H9 (cell line): ENCODE data around the gene PADI6. TPM values are rescaled to one million over a fixed set of nuclear protein-coding genes. Genes with fewer than 3 reads are reported as not detected.

ENCODE experiments used
- DNase-seq: peaks from one replicate; pipeline ENCODE4 v3.0.0-alpha.2; 2017
- H2AFZ ChIP-seq: one replicate; pipeline ENCODE4 v1.6.1; 2013; ENCODE audit warnings: mild to moderate bottlenecking, low read length, control low read depth, moderate library complexity
- H2AK5ac ChIP-seq: 2 replicates; pipeline ENCODE4 v1.6.1; 2013; ENCODE audit warnings: low read length, control low read depth, mixed read lengths; ENCODE audit not compliant: insufficient read length
- H2BK120ac ChIP-seq: one replicate; pipeline ENCODE4 v1.6.1; 2013; ENCODE audit warnings: low read depth, mild to moderate bottlenecking, low read length, control low read depth, inconsistent platforms; ENCODE audit not compliant: poor library complexity, severe bottlenecking
- H2BK12ac ChIP-seq: 2 replicates; pipeline ENCODE4 v1.6.1; 2013; ENCODE audit warnings: low read length, control low read depth, mixed read lengths, low read depth; ENCODE audit not compliant: insufficient read length
- H2BK15ac ChIP-seq: 2 replicates; pipeline ENCODE4 v1.6.1; 2013; ENCODE audit warnings: low read depth, low read length, control low read depth
- H2BK20ac ChIP-seq: one replicate; pipeline ENCODE4 v1.6.1; 2013; ENCODE audit warnings: low read depth, mild to moderate bottlenecking, low read length, control low read depth, inconsistent platforms; ENCODE audit not compliant: poor library complexity, severe bottlenecking
- H2BK5ac ChIP-seq: 2 replicates; pipeline ENCODE4 v1.6.1; 2013; ENCODE audit warnings: low read length, control low read depth, mixed read lengths; ENCODE audit not compliant: insufficient read length
- H3K14ac ChIP-seq: 2 replicates; pipeline ENCODE4 v1.6.1; 2013; ENCODE audit warnings: low read length, control low read depth; ENCODE audit not compliant: insufficient read depth
- H3K18ac ChIP-seq: 2 replicates; pipeline ENCODE4 v1.6.1; 2013; ENCODE audit warnings: low read depth, mild to moderate bottlenecking, mixed read lengths, low read length, control low read depth; ENCODE audit not compliant: insufficient read length
- H3K23ac ChIP-seq: 2 replicates; pipeline ENCODE4 v1.6.1; 2013; ENCODE audit warnings: low read length, control low read depth, mixed read lengths, low read depth; ENCODE audit not compliant: insufficient read length
- H3K23me2 ChIP-seq: 2 replicates; pipeline ENCODE4 v1.6.1; 2013; ENCODE audit warnings: low read depth, mild to moderate bottlenecking, mixed read lengths, low read length, control low read depth; ENCODE audit not compliant: insufficient read length, poor library complexity, severe bottlenecking
- H3K27ac ChIP-seq: 2 replicates; pipeline ENCODE4 v1.5.1; 2013; ENCODE audit warnings: low read length, control low read depth, mixed read lengths, low read depth; ENCODE audit not compliant: insufficient read length
- H3K27me3 ChIP-seq: 2 replicates; pipeline ENCODE4 v1.6.1; 2013; ENCODE audit warnings: low read length, control low read depth, inconsistent platforms; ENCODE audit not compliant: insufficient read depth
- H3K4ac ChIP-seq: 2 replicates; pipeline ENCODE4 v1.6.1; 2013; ENCODE audit warnings: low read depth, mild to moderate bottlenecking, control low read depth, inconsistent platforms, low read length, moderate library complexity
- H3K4me1 ChIP-seq: 2 replicates; pipeline ENCODE4 v1.6.1; 2013; ENCODE audit warnings: low read length, control low read depth, inconsistent platforms; ENCODE audit not compliant: insufficient read depth
- H3K4me2 ChIP-seq: 2 replicates; pipeline ENCODE4 v1.6.1; 2013; ENCODE audit warnings: low read length, control low read depth, mixed read lengths; ENCODE audit not compliant: insufficient read length, insufficient read depth
- H3K56ac ChIP-seq: 2 replicates; pipeline ENCODE4 v1.6.1; 2013; ENCODE audit warnings: low read depth, mild to moderate bottlenecking, mixed read lengths, low read length, control low read depth; ENCODE audit not compliant: insufficient read length
- H3K79me1 ChIP-seq: 2 replicates; pipeline ENCODE4 v1.6.1; 2013; ENCODE audit warnings: low read depth, mild to moderate bottlenecking, moderate library complexity, low read length, control low read depth, inconsistent platforms; ENCODE audit not compliant: insufficient read depth, poor library complexity, severe bottlenecking
- H3K79me2 ChIP-seq: 2 replicates; pipeline ENCODE4 v1.6.1; 2013; ENCODE audit warnings: low read length, control low read depth, inconsistent platforms; ENCODE audit not compliant: insufficient read depth
- H3K9ac ChIP-seq: 2 replicates; pipeline ENCODE4 v1.6.1; 2013; ENCODE audit warnings: low read length, control low read depth, mixed read lengths; ENCODE audit not compliant: insufficient read length; ENCODE audit errors: extremely low read depth
- H3K9me3 ChIP-seq: one replicate; pipeline ENCODE4 v1.6.1; 2013; ENCODE audit warnings: low read depth, low read length, inconsistent platforms; ENCODE audit not compliant: control insufficient read depth
- H3T11ph ChIP-seq: one replicate; pipeline ENCODE4 v1.6.1; 2013; ENCODE audit warnings: mild to moderate bottlenecking, low read length, control low read depth, inconsistent platforms
- H4K20me1 ChIP-seq: one replicate; pipeline ENCODE4 v1.6.1; 2013; ENCODE audit not compliant: control insufficient read depth, insufficient read length, insufficient read depth
- H4K5ac ChIP-seq: 2 replicates; pipeline ENCODE4 v1.6.1; 2013; ENCODE audit warnings: low read depth, mild to moderate bottlenecking, mixed read lengths, low read length, control low read depth; ENCODE audit not compliant: insufficient read length
- H4K8ac ChIP-seq: replicated peaks from 2 replicates; pipeline ENCODE4 v1.6.1; 2013; ENCODE audit warnings: low read length, control low read depth, mixed read lengths, low read depth; ENCODE audit not compliant: insufficient read length
- H4K91ac ChIP-seq: 2 replicates; pipeline ENCODE4 v1.6.1; 2013; ENCODE audit warnings: low read depth, mild to moderate bottlenecking, moderate library complexity, mixed read lengths, low read length, control low read depth; ENCODE audit not compliant: insufficient read length
- H3K27ac Mint-ChIP-seq, 3 experiments: 2 replicates in 2 of 3; 3 replicates in 1 of 3; pipeline ENCODE4 v1.8.0; 2020 to 2021; ENCODE audit warnings: mixed read lengths in 3 of 3, mild to moderate bottlenecking in 1 of 3, moderate library complexity in 1 of 3
- H3K27me3 Mint-ChIP-seq: 2 replicates; pipeline ENCODE4 v1.8.0; 2021; ENCODE audit warnings: low read depth, mild to moderate bottlenecking, moderate library complexity, mixed read lengths
- H3K36me3 Mint-ChIP-seq, 3 experiments: 2 replicates in 2 of 3; 3 replicates in 1 of 3; pipeline ENCODE4 v1.8.0; 2020 to 2021; ENCODE audit warnings: low read depth in 3 of 3, mixed read lengths in 3 of 3; ENCODE audit not compliant: insufficient read depth in 1 of 3
- H3K4me1 Mint-ChIP-seq, 2 experiments: 2 replicates each; pipeline ENCODE4 v1.8.0; 2020; ENCODE audit warnings: mixed read lengths in 2 of 2
- H3K4me3 Mint-ChIP-seq, 2 experiments: 2 replicates in 1 of 2; 3 replicates in 1 of 2; pipeline ENCODE4 v1.8.0; 2020 to 2021; ENCODE audit warnings: mild to moderate bottlenecking in 2 of 2, mixed read lengths in 2 of 2, moderate library complexity in 1 of 2
- H3K9me3 Mint-ChIP-seq, 2 experiments: 2 replicates in 1 of 2; 3 replicates in 1 of 2; pipeline ENCODE4 v1.8.0; 2020; ENCODE audit warnings: mild to moderate bottlenecking in 2 of 2, mixed read lengths in 2 of 2, moderate library complexity in 1 of 2
- CTCF ChIP-seq: fragments of 200-600 bp; sonication (generic); conservative IDR thresholded peaks from 3 replicates; pipeline ENCODE4 v1.8.0; 2021; ENCODE audit warnings: antibody characterized with exemption, mild to moderate bottlenecking
- WGBS: extraction: QIAGEN DNeasy Blood & Tissue Kit; methylation state at CpG from one replicate; pipeline ENCODE4 v1.1.7; 2013; ENCODE audit warnings: missing lambda C conversion rate, low lambda C conversion rate, mixed read lengths; ENCODE audit not compliant: insufficient read length; ENCODE audit errors: extremely low coverage; 5-methylcytosine and 5-hydroxymethylcytosine counted together
- total RNA-seq: library from RNA; stranded (reverse); gene quantifications from 2 replicates; pipeline ENCODE4 v1.2.1, GENCODE V29; 2021

Gene PADI6
- total RNA-seq, 1 experiment from 2014 or later, result not detected

- H3K23ac ChIP-seq, result no peak overlapping the region
- no CpG with 5 or more reads among the region's 6 CpGs for WGBS
Measured at GRCh38 chr1:17355898-17356297, 16.1 kb upstream of the PADI6 start.

More at GRCh38 chr1:17355898-17356297, 16.1 kb upstream of the PADI6 start:
- Histone ChIP-seq H3K4me2 (no peak overlapping the region), H2AK5ac (no peak overlapping the region), H2AFZ (no peak overlapping the region), H4K8ac (no peak overlapping the region), H2BK5ac (no peak overlapping the region), H4K91ac (no peak overlapping the region), H3K27ac (no peak overlapping the region), H3K27me3 (no peaks in the 10 kb centered on the region), H3K4ac (no peak overlapping the region), H3K14ac (no peak overlapping the region), H3K9me3 (no peaks in the 10 kb centered on the region), H3K23me2 (no peaks in the 10 kb centered on the region), H3K9ac (no peak overlapping the region), H2BK120ac (no peak overlapping the region), H2BK15ac (no peak overlapping the region), H4K20me1 (no peaks in the 10 kb centered on the region), H2BK12ac (no peak overlapping the region), H3K18ac (no peak overlapping the region), H4K5ac (no peak overlapping the region), H3K4me1 (no peaks in the 10 kb centered on the region), H3K79me1 (no peaks in the 10 kb centered on the region), H2BK20ac (no peak overlapping the region), H3K79me2 (no peaks in the 10 kb centered on the region), H3K56ac (no peak overlapping the region), H3T11ph (no peak overlapping the region)
- peak; percentile 26 for DNase-seq
- H3K9me3 Mint-ChIP-seq, result no peaks in the 10 kb centered on the region; a peak in 1 of 5 replicates
- H3K27me3 Mint-ChIP-seq, result peaks cover 15% of the 10 kb centered on the region
- H3K27ac Mint-ChIP-seq, result no peak overlapping the region
- H3K4me3 Mint-ChIP-seq, result no peak overlapping the region
- TF ChIP-seq CTCF, result no peak
- no peaks in the 10 kb centered on the region for H3K36me3 Mint-ChIP-seq
- H3K4me1 Mint-ChIP-seq, result peaks cover 6 to 15% of the 10 kb centered on the region in 2 experiments
